ENCODE measurements around the gene NDEL1.

GRCh38 chr17:8466873-8467272, 31.2 kb downstream of the NDEL1 start:
- no peak for TF ChIP-seq SALL2 (tag by site-specific recombination; IDR thresholded peaks at IDR 0.05; ENCODE audit: borderline replicate concordance)
- TF ChIP-seq ZNF292 (tag by site-specific recombination; IDR thresholded peaks at IDR 0.05; ENCODE audit: borderline replicate concordance, low read depth), result no peak
- no peak for TF ChIP-seq CTCF (tag by site-specific recombination; IDR thresholded peaks at IDR 0.05)
- no peak for TF ChIP-seq ZNF530 (tag by site-specific recombination; IDR thresholded peaks at IDR 0.05; ENCODE audit: low read depth)
- no peak for TF ChIP-seq ZNF302 (tag by site-specific recombination; IDR thresholded peaks at IDR 0.05; ENCODE audit: low read depth)
- no peak for TF ChIP-seq YY2 (tag by site-specific recombination; IDR thresholded peaks at IDR 0.05)

Data from HEK293 (cell line).